ENCODE measurements around the gene ANKH.

ANKH gene

DNA sequence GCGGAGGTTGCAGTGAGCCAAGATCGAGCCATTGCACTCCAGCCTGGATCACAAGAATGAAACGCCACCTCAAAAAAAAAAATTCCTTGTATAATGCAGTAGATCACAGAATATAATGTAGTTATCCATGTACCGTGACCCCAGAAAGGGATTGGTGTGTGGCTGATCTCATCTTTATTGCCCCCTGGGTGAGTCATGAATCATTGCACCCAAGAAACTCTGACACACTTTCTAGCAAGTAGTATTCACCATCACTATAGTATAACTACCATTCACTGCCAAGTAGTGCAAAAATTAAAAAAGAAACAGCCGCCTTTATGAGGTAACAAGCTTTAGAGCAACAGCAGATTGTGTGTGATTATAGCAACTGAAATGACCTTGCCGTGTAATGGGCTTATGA lies 23.7 kb upstream of the ANKH start:
- no peaks in the 10 kb centered on the region for H3K36me3 ChIP-seq (ENCODE audit: insufficient read depth)
- no peak for TF ChIP-seq CTCF (conservative IDR thresholded peaks at IDR 0.05; ENCODE audit: low read depth, low read length)
- no peaks in the 10 kb centered on the region for H3K4me1 ChIP-seq (ENCODE audit: low read depth, poor library complexity, severe bottlenecking)
- H2AFZ ChIP-seq (ENCODE audit: low read depth), result no peak overlapping the region
- H3K79me2 ChIP-seq (ENCODE audit: insufficient read depth, low read depth), result no peaks in the 10 kb centered on the region
- H3K9ac ChIP-seq, result no peak overlapping the region
- H3K4me2 ChIP-seq, result no peak overlapping the region
- H4K20me1 ChIP-seq (ENCODE audit: insufficient read depth), result no peaks in the 10 kb centered on the region
- H3K27ac ChIP-seq, result no peak overlapping the region
- H3K27me3 ChIP-seq (ENCODE audit: insufficient read depth, low read depth), result no peaks in the 10 kb centered on the region
- no peak overlapping the region for H3K4me3 ChIP-seq (IDR thresholded peaks at IDR 0.05; ENCODE audit: insufficient read depth, low read depth, low read length)

DNA sequence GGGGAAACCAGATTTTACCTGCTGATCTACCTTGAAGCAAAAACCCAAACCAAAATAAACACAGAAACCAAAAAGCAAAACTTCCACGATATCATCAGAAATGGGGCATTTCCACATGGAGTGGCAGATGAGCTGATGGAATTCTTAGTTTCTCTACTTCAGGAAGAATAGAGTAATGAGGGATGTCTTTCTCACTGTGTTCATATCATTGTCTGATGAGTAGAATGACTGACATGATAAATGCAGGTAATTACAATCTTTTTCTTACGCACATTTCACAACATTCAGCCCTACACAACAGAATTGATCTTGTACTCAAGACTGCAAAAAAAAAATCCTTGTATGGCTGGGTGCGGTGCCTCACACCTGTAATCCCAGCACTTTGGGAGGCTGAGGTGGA lies 23.2 kb upstream of the ANKH start:
- Histone ChIP-seq H3K4me1 (ENCODE audit: low read depth, poor library complexity, severe bottlenecking) (no peaks in the 10 kb centered on the region), H3K79me2 (ENCODE audit: insufficient read depth, low read depth) (no peaks in the 10 kb centered on the region), H3K4me2 (no peak overlapping the region), H3K4me3 (IDR thresholded peaks at IDR 0.05; ENCODE audit: insufficient read depth, low read depth, low read length) (no peak overlapping the region), H3K27me3 (ENCODE audit: insufficient read depth, low read depth) (no peaks in the 10 kb centered on the region), H4K20me1 (ENCODE audit: insufficient read depth) (no peaks in the 10 kb centered on the region), H2AFZ (ENCODE audit: low read depth) (no peak overlapping the region), H3K9ac (no peak overlapping the region), H3K36me3 (ENCODE audit: insufficient read depth) (no peaks in the 10 kb centered on the region), H3K27ac (no peak overlapping the region)
- no peak for TF ChIP-seq CTCF (conservative IDR thresholded peaks at IDR 0.05; ENCODE audit: low read depth, low read length)

DNA sequence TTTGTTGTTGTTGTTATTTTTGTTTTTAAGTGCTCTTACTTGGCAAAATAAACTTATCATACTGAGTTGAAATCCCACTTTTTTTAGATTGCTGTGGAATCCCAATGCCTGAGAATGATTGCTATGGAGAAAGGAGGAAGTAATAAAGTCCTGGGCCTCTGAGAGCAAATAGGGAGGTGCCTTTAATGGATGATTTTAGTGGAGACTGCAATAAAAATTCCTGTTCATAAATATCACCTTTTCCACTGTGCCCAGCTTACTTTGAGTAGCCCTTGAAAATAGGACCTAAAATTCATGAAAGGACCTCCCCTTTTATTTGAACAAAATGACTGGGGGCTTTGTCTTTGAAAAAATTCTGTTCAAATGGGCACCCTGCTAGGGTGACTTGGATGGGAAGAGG lies 21.8 kb upstream of the ANKH start:
- Histone ChIP-seq H3K4me3 (IDR thresholded peaks at IDR 0.05; ENCODE audit: insufficient read depth, low read depth, low read length) (no peak overlapping the region), H3K36me3 (ENCODE audit: insufficient read depth) (no peaks in the 10 kb centered on the region), H3K4me1 (ENCODE audit: low read depth, poor library complexity, severe bottlenecking) (no peaks in the 10 kb centered on the region), H3K27me3 (ENCODE audit: insufficient read depth, low read depth) (no peaks in the 10 kb centered on the region), H3K27ac (no peak overlapping the region), H2AFZ (ENCODE audit: low read depth) (no peak overlapping the region), H3K4me2 (no peak overlapping the region), H3K9ac (no peak overlapping the region), H4K20me1 (ENCODE audit: insufficient read depth) (no peaks in the 10 kb centered on the region), H3K79me2 (ENCODE audit: insufficient read depth, low read depth) (no peaks in the 10 kb centered on the region)
- TF ChIP-seq CTCF (conservative IDR thresholded peaks at IDR 0.05; ENCODE audit: low read depth, low read length), result no peak

DNA sequence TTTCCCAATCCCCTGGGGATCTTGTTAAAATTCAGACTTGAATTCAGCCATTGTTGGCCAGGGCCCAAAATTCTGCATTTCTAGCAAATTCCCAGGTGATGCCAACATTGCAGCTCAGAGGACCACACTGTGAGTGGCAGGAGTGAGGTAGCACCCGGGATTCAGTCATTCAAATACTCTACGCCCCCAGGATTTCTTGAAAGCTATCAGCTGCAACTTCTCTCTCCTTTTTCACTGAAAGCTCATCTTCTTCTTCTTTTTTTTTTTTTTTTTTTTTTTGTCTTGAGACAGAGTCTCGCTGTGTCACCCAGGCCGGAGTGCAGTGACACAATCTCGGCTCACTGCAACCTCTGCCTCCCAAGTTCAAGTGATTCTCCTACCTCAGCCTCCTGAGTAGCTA lies 19.3 kb upstream of the ANKH start:
- Histone ChIP-seq H3K27me3 (ENCODE audit: insufficient read depth, low read depth) (no peaks in the 10 kb centered on the region), H3K79me2 (ENCODE audit: insufficient read depth, low read depth) (no peaks in the 10 kb centered on the region), H3K4me3 (IDR thresholded peaks at IDR 0.05; ENCODE audit: insufficient read depth, low read depth, low read length) (no peak overlapping the region), H3K4me2 (no peak overlapping the region), H3K27ac (no peak overlapping the region), H3K4me1 (ENCODE audit: low read depth, poor library complexity, severe bottlenecking) (no peaks in the 10 kb centered on the region), H3K36me3 (ENCODE audit: insufficient read depth) (no peaks in the 10 kb centered on the region), H4K20me1 (ENCODE audit: insufficient read depth) (no peaks in the 10 kb centered on the region), H2AFZ (ENCODE audit: low read depth) (no peak overlapping the region), H3K9ac (no peak overlapping the region)
- TF ChIP-seq CTCF (conservative IDR thresholded peaks at IDR 0.05; ENCODE audit: low read depth, low read length), result no peak

Data from KMS-11 (cell line).